ENCODE results near the gene SNIP1.

DNA sequence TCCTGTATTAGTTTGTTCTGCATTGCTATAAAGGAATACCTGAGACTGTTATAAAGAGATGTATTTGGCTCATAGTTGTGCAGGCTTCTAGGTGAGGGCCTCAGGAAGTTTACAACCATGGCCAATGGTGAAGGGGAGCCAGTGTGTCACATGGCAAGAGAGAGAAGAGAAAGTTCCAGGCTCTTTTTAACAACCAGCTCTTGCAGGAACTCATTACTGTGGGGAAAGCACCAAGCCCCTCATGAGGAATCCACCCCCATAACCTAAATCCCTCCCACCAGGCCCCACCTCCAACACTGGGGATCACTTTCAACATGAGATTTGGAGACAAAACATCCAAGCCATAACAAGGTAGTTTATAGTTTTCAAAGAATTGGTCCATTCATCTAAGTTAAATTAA, 34.5 kb downstream of the SNIP1 start:
- TF ChIP-seq, protein P1, sequence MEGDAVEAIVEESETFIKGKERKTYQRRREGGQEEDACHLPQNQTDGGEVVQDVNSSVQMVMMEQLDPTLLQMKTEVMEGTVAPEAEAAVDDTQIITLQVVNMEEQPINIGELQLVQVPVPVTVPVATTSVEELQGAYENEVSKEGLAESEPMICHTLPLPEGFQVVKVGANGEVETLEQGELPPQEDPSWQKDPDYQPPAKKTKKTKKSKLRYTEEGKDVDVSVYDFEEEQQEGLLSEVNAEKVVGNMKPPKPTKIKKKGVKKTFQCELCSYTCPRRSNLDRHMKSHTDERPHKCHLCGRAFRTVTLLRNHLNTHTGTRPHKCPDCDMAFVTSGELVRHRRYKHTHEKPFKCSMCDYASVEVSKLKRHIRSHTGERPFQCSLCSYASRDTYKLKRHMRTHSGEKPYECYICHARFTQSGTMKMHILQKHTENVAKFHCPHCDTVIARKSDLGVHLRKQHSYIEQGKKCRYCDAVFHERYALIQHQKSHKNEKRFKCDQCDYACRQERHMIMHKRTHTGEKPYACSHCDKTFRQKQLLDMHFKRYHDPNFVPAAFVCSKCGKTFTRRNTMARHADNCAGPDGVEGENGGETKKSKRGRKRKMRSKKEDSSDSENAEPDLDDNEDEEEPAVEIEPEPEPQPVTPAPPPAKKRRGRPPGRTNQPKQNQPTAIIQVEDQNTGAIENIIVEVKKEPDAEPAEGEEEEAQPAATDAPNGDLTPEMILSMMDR (IDR thresholded peaks at IDR 0.05; ENCODE audit: low read depth, low read length), result no peak
- TF ChIP-seq, protein P2, sequence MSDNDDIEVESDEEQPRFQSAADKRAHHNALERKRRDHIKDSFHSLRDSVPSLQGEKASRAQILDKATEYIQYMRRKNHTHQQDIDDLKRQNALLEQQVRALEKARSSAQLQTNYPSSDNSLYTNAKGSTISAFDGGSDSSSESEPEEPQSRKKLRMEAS (IDR thresholded peaks at IDR 0.05; ENCODE audit: low read depth, low read length), result no peak
- no peak for TF ChIP-seq POLR2A (IDR thresholded peaks at IDR 0.05; ENCODE audit: extremely low read depth, insufficient read length)
